Activated T-helper 1 cell treated with Interleukin-2 at 50 U/mL for 16 hours (primary cell): ENCODE results near the gene TYSND1.
"Not testable (repeated sequence)": the region's sequence is repeated elsewhere in the genome, so short reads cannot be mapped to it uniquely, and the experiment has no call there.

Experiments
- DNase-seq: peaks from one replicate; pipeline ENCODE4 v3.0.0-alpha.2; 2020; ENCODE audit warnings: low read depth

The TYSND1 gene

DNA sequence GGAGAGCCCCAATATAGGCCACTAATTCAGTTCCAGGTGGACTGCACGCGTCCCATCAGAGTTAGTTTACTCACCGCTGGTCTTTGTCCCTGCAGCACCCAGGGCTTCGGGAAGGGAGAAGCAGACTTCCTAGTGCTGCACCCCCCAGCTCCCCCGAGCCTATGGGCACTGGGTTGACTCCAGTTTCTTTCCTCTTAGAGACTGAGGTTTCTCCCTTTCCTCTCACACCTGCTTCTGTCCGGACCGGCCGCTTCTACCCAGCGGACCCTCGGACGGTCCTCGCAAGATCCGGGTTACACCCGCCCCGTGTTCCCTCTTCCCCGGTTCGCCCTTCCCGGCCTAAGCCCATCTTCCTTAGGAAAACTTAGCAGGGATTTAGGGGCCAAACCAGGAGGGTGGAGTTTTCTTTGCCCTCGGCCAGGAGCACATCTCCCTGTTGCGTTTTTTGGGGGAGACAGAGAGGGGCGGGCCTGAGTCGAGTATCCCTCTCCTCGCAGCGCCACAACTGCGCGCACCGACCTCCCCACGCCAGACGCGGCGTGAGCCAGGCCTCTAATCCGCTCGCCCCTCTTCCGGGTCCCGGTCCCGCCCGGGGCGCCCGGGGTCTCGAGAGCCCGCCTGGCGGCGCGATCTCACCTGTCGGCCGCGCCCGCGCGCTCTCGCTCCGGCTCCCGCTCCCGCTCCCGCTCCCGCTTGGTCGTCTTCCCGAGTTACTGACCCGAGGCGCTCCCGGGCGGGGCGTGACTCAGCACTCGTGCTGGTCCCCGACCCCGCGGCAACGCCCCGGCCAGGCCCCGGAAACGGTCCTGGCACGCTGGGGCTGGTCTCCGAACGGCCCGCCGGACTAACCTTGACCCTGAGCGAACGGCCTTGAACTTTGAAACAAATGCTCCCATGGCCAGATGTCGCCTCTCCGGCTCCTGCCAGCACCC lies 14.1 kb downstream of the TYSND1 start, which contains the start of gene AIFM2:
Gene AIFM2 (minus strand): TSS at position 728 of the 932 bp plus-strand sequence. CDS start 8,741 bp downstream, outside the sequence.
- DNase-seq = no peak

DNA sequence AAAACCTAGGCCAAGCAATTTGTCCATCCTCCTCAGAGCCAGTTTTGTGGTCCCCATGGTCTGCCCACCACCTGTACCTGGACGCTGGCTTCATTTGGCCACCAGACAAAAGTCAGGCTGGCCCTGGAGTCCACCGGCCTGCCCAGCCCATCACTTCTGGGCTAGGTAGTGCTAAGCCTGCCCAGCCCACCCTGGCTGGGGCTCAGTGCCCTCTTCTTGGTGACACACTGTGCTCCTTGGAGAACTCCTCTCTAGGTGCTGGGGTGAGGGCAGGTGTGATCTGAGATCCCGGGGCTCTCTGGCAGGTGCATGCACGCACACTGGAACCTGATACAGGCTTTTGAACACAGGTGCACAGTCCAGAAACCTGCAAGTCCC lies 15.0 kb downstream of the TYSND1 start:
- DNase-seq = no peak

DNA sequence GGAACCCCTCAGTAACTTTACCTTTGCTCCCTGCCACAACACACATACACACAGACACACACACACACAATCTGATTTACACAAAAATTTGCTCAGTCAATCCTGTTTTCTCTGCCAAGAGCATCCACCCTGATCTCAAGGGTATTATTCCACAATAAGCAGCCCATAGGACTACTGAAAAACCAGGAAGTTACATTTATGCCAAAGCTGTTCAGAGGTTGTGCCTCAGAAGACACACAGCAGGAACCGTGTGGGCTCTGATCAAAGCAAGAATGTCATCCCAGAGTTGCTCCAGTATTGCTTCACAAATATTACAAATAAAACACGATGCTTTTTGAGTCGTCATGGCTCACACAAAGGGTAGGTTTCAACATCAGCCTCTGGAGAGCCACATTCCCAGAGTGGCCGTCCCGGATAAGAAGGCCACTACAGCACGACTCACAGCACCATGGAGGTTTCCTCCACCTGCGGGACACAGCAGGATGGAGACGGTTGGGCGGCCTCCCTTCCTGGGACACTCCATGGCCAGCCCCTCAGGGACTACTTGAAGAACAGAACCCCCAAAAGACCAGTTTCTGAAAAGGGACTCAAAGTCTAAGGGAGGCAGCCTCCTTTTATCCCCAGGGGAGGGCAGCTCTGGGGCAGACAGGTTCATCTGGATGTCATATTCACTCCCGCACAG lies 15.5 kb downstream of the TYSND1 start:
- no peak for DNase-seq

DNA sequence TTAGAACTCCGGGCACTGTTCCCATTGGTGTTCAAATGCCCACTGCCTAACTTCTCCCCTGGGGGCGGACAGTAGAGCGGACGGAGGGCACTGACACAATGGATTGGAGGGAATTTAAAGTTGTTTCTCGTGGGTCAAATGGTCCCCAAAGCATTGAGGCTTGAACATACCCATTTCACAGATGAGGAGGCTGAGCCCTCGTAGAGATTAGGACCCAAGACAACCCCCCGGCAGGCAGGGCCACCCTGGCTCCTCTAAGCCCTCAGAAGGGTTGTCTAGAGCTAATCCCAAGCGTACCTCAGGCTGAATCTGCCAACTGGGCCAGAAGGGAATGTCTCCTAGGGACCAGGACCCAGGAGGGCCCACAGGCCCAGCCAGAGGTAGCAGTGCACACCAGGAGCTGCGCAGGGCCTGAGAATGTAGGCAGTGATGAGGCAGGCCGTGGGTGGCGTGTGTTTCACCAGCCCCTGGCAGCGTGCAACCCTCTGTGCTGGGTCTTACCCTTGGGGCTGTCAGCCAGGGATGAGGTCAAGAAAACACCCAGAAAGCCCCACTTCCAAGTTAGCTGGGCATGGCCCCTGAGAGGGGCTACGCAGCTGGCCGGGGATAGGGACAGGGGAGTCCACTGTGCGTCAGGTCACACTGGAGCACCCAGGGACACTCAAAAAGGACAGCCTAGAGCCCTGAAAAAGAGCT lies 19.7 kb downstream of the TYSND1 start:
- no peak for DNase-seq

DNA sequence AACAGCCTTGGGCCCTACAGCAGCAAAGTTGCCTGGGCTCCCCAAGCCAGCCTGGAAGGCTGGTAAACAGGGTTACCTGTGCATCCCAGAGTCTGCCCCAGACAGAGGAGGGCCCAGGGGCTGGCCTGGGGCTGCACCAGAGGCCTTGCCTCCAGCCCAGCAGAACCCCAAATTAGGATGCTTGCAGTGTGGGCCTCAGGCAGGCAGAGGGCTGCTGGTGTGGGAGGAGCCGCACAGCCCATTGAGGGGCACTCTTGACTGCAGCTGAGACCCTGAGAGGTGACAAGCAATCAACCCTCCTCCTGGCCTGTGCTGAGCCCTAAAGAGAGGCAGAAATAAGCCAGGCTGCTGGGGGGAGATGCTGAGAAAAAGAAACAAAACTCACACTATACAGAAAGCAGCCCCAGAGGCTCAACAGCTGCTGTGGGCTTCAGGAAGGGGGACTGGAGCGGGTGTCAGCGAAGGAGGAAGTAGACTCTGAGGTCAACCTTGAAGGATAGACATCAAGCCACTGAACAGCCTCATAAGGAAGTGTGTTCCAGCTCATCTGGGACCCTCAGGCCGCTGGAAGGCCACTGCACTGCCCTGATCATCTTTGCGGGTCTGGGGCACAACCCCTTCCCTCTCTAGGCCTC lies 20.5 kb downstream of the TYSND1 start:
- no peak for DNase-seq

DNA sequence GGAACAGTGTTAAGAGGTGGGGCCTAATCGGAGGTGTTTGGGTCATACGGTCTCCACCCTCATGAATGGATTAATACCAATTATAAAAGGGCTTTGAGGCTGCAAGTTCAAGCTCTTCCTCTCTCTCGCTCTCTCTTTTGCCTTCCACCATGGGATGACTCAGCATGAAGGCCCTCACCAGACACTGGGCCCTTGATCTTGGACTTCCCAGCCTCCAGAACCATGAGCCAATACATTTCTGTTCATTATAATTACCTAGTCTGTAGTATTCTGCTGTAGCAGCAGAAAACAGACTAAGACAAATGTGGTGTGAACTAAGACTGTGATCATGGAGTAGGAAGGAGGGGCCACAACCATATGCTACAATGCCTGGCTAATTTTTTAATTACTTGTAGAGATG lies 21.6 kb downstream of the TYSND1 start:
- DNase-seq = no peak

DNA sequence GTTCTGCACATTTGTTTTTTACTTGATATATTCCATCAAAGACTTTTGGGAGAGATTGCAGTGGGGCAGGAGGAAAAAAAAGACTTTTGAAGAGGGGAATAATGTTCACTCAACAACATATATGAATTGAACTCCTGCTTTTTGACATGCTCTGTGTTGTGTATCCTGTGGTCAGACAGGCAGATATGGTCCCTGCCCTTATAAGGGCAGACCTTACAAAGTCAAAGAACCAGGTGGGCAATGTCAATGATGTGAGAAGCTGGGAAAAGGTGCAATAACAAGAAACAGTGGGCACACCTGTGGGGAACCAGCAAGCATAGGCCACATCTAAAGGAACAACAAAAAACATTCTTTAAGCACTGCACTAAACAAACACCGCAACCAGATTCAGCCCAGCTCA lies 22.1 kb downstream of the TYSND1 start:
- DNase-seq = no peak

DNA sequence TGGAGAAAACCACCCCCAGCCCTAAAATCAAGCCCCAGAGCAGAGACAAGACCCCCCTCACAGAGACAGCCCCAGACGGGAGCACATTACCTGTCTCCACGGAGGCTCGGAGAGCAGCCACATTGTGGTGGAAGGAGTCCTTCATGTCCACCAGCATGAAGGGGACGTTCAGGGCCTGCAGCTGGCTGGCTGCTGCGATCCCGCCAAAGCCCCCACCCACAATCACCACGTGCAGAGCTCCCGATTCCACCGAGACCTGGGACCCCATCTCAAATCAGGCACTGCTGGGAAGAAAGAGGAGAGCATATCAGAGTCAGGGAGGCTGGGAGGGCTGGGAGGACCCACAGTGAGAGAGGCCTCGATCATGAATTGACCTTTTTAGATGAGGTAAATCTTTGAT lies 22.7 kb downstream of the TYSND1 start:
- DNase-seq = no peak

DNA sequence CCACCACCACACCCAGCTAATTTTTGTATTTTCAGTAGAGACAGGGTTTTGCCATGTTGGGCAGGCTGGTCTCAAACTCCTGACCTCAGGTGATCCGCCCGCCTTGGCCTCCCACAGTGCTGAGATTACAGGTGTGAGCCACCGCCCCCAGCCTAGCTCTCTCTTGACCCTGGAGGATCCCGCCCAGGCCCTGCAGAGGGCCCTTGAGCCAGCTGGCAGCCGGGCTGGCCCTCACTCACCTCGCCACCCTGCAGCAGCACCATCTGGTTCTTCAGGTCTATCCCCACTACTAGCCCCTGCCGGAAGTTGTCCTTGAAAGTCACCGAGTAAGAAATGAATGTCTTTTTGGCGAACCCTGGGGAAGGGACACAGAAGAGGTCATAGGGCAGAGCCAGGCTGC lies 23.3 kb downstream of the TYSND1 start:
- not testable (repeated sequence) for DNase-seq

DNA sequence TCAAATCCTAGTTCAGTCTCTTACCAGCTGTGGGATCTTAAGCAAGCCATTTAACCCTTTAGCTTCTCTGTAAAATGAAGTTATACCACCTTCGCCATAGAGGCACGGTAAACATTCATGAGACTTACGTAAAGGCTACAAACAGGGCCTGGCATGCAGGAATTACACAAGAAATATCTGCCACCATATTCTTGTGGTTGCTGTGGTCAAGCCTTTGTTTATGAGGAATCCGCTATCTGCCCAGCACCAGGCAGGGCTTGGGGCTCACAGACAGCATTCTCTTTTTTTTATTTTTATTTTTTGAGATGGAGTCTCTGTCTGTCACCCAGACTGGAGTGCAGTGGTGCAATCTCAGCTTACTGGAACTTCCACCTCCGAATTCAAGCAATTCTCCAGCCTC lies 23.8 kb downstream of the TYSND1 start:
- no peak for DNase-seq

DNA sequence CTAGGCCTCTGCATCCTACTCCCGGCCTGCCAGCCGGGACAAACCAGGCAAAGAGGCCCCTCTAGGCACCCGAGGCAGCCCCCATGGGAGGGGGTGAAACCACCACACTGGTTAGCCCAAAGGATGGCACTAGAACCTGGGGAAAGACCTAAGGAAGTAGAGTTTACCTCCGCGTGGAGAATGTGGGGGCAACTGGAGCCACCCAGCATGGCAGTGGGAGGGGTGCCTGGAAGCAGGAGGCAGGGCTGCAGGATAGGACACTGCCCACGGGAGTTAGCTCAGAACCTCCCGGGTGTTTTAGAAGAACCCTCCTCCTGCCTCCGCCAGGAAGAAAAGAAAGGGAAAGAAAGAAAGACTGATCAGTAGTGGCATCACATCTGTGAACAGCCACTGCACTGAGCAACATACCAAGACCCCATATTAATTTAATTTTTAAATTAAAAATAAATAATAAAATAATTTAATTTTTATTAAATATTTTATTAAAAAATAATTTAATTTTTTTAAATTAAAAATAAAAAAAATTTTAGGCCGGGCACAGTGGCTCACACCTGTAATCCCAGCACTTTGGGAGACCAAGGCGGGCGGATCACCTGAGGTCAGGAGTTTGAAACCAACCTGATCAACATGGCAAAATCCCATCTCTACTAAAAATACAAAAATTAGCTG lies 25.1 kb downstream of the TYSND1 start:
- DNase-seq = no peak

DNA sequence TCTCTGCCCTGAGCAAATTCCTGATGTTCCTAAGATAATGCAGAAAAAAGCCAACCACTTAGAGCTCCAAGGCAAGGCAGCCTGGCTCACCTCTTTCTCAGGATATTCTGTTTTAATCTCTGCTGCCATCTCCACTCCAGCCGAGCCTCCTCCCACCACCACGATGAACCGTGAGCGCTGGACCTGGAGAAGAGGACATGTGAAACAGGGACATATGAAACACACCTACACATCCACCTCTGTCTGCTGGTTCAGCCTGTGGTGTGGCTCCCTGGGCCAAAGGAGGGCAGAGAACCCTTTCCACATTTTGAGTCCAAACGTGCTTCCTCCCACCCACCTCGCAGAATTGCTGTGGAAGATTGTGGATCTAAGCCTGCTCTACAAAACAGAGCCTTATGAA lies 26.1 kb downstream of the TYSND1 start:
- no peak for DNase-seq

DNA sequence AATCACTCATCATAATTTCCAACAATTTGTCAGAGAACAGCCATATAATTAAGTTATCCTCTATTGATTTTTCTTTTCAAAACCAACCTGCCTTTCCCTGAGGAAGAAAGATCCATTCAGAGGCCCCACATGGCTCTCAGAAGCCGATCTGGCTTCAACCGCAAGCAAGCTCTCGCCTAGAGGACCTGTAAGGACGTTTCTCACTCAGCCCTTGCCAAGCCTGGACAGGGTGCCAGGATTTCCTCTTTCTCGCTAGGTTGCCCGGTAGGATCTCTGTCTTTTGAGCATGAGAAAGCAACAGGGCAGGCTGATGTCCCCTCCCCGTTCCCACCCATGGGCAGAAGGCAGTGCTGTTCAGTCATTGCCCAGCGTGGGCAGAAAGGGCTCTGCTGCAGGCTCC lies 26.9 kb downstream of the TYSND1 start:
- DNase-seq = no peak

DNA sequence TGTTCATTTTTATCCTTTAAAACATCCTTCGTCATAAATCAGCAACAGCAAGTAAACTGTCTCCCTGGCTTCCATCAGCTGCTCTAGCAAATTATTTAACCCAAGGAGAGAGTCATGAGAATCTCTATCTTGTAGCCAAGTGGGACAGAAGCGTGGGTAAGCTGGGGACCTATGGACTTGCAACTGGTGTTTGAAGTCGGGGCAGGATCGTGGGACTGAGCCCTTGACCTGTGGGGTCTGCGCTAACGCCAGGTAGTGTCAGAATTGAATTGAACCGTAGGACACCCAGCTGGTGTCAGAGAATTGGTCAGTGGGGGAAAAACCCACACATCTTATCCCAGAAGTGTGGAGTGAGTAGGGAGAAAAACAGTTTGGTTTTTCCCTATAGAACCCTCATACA lies 27.3 kb downstream of the TYSND1 start:
- no peak for DNase-seq

DNA sequence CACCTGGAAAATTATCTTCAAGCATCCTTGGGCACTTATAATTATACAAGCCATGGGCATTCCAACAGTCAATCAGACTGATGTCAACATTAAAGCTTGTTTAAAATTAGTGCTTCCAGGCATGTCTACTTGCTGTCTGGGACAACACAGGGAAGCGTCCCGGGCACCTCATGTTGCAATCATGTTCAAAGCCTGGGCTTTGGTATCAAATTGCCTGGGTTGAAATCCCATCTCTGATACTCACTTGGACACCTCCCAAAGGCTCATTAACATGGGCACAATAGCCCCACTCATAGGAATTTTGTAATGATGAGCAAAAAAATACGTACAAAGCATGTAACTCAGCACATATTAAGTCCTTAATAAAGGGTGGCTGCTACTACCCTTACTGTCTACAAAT lies 28.3 kb downstream of the TYSND1 start:
- DNase-seq = no peak

DNA sequence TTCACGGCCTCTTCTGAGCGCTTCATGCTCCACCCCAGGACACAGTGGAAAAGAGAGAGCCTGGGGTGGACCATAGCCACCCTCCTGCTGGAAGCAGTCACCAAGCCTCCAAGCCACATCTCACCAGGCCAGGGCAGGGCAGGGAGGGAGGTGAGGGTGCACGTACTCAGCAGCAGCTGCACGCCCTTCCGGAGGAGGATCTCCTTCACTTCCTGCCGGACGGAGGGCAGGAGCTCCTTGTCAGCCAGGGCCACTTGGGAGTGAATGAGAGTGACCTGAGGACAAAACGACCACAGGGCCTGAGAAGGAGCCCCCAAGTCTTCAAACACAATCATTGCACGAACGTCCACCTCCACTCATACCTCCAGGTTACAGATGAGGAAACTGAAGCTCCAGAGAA lies 28.9 kb downstream of the TYSND1 start:
- no peak for DNase-seq

DNA sequence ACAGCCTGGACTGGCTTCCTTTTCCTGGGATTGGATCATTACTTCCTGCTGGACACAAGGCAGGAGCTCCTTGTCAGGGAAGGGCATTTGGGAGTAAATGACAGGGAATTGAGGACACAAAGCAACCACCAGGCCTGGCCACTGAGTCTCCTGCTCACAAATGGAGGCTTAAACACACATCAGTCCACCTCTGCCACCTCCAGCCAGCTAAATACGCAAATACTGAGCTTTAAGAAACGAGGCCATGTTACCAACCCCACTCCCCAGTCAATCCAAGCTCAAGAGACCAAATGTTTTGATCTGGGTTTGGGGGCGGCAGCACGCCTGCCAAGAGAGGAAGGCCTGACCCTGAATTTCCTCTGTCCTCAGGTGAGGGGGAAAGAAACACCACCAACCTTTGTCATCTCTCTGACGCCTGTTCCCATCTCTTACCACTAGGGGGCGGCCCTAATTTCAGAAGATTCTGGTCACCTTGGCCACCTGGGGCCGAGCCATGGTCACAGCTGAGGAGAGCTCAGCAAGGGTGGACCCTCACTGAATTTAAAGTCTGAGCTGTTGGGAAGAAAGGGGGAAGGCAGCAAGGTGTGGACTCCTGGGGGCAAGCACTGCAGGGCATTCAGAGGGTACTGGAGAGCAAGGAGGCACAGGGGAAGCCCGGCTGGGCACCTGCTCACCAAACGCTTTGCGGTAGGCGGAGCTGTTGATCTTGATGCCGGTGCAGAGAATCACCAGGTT lies 30.4 kb downstream of the TYSND1 start:
- peak; percentile 23 for DNase-seq

DNA sequence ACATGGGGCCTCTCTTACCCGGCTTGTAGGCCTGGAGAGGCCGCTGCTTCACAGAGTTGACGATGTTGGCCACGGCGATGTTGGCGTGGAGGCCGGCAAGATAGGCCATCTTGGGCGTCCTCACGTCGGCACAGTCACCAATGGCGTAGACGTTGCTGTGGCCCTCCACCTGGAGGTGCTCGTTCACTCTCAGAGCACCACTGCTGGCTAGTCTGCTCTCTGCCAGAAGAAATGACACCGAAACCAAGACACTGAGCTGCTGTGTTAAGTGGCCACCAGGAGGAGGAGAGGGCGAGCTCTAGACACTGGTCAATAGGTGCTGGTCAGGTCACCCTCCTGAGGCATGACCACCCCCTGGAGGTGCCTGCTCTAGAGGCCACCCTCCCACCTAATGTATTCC lies 31.6 kb downstream of the TYSND1 start:
- DNase-seq = no peak

DNA sequence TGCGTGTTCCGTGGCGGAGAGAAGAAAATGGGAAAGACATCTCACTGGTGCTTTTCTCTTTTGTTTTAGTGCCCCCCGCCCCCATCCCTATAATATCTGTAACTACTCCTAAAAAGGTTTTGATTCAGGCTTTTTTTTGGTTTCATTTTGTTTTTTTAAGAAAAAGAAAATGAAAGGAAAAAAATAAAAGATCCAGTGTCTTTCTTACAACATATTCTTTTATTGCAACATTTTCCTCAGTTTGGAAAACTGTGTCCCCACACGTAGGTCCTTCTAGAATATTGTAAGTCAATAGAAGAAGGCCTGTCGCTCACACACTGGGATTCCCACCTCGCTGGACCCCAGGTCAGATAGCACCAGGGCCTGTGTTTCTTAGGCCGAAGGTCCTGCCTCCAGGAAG lies 34.4 kb downstream of the TYSND1 start:
- DNase-seq = no peak

DNA sequence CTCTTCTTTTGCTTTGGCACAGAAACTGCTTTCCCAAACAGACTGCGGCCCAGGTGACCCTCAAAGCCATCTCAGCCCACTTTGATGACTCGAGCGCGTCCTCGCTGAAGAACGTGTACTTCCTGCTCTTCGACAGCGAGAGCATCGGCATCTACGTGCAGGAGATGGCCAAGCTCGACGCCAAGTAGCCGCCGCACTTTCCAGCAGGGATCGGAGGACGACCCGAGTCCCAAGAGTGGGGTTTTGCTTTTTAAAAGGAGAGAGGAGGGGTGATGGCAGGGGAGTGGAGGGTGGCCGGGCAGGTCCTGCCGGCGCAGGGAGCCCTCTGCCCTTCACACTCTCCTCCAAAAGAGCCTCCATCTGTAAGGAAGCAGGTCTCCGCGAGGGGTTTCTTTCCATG lies 35.0 kb downstream of the TYSND1 start:
- DNase-seq = no peak
